NCI-H526 treated with DMSO at 0.1 percent for 48 hours (cell line): ENCODE results near the gene HSD11B2.

ENCODE experiments used
- DNase-seq: peaks from one replicate; lab custom pipeline; 2025; lab: John Stamatoyannopoulos, UW

Gene HSD11B2

GRCh38 chr16:67396159-67397035 lies 34.5 kb upstream of the HSD11B2 start:
- DNase-seq: peak; percentile 56

DNA sequence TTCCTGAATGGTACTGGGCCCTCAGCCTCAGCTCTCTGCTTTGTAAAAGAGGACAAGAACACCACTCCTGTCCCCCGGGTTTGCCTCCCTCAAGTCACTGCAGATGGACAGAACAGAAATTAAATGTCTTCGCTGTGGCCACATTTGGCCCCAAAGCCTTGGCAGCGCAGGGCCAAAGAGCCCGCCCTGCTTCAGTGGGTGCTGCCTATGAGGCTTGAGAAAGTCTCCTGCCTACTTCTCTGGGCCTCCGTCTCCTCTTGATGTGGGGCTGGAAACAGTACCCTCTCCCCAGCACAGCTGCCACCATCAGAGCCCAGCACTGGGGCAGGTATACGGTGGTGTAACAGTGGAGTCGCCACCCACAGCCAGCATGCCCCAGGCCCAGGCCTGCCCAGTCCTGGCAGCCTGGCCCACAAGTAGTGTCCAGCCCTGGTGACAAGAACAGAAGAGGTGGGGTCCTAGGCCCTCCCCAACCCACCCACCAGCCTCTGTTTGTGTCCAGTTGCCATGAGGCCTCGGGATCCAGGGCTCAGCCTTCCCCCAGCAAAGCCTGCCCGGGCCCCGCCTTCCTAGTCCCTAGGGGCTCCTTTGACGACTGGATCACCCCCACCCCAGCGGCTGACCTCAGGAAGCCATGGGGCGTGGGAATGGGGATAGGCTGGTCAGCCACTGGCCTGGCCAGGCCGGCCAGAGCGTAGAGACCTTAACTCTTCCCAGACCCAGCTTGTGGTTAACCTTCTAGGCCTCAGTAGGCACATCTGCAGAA lies 33.7 kb upstream of the HSD11B2 start:
- no peak for DNase-seq

DNA sequence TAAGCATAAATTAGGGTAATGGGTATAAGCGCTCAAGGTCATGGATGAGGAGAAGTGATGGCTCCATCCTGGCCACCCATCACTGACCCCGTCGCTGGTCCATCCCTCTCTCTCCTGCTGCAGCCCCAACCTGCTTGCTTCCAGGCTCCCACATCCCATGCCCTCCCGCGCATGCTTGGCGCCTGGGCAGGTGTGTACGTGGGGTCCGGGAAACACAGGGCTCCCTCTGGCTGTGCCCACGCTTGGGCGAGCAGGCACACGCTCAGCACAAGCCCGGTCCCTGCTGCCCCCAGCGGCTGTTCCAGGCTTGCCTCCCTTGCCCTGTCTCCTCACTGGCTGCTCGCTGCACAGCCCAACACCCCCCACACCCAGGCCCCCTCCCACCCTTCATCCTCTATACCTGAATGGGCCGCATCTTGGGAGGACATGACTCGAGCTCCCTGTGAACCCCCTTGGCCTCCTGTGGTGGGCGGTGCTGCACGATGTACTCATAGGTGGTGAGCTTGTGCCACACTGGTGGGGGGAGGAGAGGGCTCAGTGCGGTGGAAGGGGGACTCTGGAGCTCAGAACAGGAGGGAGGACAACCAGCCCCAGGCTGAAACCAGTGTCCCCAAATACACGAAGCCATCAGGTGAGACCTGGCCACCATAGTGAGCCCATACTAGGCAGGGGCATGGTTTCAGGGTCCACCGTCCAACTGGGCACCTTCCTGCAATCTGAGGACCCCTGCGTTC lies 32.9 kb upstream of the HSD11B2 start:
- no peak for DNase-seq

- DNase-seq: no peak
Measured at GRCh38 chr16:67398546-67399217, 32.2 kb upstream of the HSD11B2 start.

GRCh38 chr16:67399218-67399733 lies 31.6 kb upstream of the HSD11B2 start:
- no peak for DNase-seq

GRCh38 chr16:67399749-67400704 lies 30.9 kb upstream of the HSD11B2 start:
- no peak for DNase-seq

- no peak for DNase-seq
Measured at GRCh38 chr16:67400901-67401300, 30.0 kb upstream of the HSD11B2 start.

GRCh38 chr16:67403976-67404555 lies 26.9 kb upstream of the HSD11B2 start:
- no peak for DNase-seq

DNA sequence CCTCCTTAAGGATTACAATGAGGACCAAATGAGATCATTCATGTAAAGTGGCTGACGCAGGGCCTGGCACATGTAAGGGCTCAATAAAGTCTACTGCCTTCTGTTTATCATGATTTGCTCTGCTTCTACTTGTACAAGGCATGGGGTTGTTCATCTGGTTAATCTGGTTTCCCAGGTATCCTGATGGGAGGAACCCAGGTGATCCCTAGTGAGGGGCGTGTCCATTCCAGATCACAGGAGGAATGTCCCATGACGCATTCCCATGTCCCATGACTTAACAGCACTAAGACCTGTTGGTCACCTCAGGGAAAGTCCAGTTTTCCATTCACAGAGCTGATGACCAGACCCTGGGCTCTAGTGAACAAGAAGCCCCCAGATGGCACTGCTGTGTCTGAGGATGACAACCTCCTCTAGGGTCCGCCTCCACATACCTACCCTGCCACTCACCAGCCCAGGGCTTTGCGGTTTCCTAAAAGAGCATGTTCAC lies 26.1 kb upstream of the HSD11B2 start:
- DNase-seq: no peak

- DNase-seq: no peak
Measured at GRCh38 chr16:67405336-67405735, 25.6 kb upstream of the HSD11B2 start.

DNA sequence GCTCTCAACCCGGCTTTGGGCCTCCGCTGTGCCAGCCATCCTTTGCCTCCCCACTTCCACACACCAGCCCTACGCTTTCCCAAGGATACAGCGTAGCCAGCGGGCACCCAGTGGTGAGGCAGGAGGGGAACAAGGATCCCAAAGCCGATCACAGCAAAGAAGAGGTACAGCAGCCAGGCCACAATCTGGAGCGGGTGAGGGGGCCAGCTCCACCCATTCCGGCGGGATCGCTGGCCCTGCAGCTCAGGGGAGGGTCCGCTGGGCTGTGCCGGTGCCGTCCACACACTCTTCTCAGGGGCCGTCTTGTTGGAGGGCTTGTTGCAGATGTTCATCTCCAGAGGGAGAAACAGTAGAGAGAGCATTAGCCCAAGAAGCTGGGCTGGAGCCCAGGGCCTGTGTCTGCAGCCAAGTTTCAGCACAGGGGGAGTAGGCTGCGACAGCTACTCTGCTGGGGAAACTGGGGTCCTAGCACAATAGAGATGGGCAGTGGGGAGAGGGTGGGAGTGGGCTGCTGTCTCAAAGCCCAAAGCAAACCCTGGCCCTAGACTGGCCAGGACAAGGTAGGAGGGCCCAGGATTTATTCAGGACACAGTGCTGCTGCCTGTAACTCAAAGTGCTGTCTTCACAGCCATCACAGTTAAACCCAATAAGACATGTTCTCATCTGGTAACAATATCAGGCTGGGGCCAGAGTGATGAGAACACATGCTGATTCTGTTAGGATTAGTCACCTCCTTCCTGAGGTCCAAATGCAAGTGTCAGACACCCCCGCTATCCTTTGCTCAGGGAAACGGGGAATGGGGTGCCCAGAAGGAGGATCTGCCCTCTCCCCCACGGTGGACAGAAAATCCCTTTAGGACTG lies 24.6 kb upstream of the HSD11B2 start:
- DNase-seq: no peak

GRCh38 chr16:67407176-67407787 lies 23.6 kb upstream of the HSD11B2 start:
- no peak for DNase-seq

DNA sequence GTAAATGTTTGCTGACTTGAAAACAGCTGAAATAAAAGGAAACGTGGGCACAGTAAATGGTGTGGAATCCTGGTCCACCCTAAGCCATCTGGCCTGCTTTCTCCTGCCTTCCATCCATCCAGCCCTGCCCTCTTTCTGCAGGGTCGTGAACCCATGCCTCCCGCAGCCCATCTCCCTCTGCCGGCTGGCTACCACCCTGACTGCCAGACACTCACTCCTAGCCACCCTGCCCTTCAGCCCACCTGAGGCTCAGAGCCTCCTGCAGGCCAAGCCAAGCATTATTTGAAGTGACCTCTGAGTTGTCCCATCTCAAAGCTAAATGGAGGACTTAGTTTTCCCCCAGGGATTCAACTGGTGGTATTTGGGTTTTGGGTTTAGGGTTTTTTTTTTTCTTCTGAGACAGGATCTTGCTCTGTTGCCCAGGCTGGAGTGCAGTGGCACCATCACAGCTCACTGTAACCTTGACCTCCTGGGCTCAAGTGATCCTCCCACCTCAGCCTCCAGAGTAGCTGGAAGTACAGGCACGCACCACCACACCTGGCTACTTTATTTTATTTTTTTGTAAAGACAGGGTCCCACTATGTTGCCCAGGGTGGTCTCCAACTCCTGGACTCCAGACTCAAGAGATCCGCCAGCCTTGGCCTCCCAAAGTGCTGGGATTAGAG lies 23.0 kb upstream of the HSD11B2 start:
- DNase-seq: no peak

- DNase-seq: no peak
Measured at GRCh38 chr16:67409631-67410030, 21.3 kb upstream of the HSD11B2 start.

- no peak for DNase-seq
Measured at GRCh38 chr16:67411339-67411738, 19.6 kb upstream of the HSD11B2 start.

DNA sequence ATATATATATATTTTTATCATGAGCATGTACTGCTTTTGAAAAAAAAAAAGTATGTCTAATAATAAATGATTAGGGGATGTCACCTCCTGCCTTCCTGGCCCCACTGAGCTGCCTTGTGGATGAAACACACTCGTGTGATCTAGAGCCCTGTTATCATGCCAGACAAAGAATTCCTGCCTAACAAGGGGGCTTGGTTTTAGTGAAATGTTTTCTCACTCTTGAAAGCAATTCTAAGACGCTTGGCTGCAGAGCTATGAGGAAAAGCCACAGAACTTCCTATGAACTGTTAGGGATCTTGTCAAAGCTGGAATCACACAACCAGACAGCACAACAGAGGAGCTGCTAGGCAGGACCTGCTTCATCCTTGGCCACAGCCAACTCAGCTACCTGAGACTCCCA lies 18.6 kb upstream of the HSD11B2 start:
- DNase-seq: no peak

DNA sequence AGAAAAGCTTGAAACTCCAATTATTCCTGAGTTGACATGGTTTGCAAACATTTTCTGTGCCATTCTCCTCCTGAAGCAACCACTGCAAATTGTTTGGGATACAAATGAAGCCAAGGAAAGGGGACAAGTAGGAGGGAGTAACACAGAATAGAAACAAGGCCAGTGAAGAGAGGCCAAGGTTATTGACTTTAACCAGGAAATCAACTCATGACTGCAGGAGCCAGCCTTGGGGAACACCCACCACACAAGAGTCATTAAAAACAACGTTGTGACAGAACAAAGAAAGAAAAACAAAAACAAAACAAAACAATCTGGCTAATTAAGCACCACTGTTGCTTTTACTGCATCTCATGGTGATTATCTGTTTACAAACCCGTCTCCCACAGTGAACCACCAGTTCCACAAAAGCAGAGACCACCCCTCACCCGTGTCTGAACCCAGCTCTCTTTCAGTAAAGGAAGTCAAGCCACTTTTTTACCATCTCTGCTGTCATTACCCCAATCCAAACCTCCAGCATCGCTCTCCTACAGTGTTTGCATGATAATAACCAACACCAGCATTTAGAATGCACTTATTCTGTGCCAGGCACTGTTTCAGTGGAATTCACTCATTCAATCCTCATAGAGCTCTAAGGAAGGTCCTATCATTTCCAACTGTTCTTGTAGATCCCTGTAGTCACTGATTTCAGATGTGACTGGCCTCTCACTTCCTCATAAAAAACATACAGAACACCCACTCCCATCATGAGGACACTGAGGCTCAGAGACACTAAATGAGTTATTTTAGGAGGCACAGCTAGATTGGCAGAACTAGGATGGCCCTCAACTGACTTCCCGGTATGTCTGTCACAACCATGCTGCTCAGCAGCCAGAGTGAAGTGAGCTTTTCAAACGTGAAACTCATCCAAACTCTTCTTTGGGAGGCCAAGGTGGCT lies 16.7 kb upstream of the HSD11B2 start:
- DNase-seq: no peak
